Left forelimb (tissue), 1 donor: ENCODE data around the gene KRT2.

Experiments used
- DNase-seq: peaks from one replicate; pipeline ENCODE4 v3.0.0-alpha.2; 2018; ENCODE audit warnings: low spot score

Gene KRT2

GRCh38 chr12:52651726-52652261 lies at the start of gene KRT2:
TSS of gene KRT2 (minus strand) at chr12:52652211. CDS start at chr12:52652142, 69 bp downstream.
- no peak for DNase-seq

GRCh38 chr12:52701281-52701680 lies 49.3 kb upstream of the KRT2 start:
- DNase-seq = no peak

- no peak for DNase-seq
These were observed 47.9 kb upstream of the KRT2 start for GRCh38 chr12:52699960-52700359.

- DNase-seq = no peak
These were observed 47.4 kb upstream of the KRT2 start for GRCh38 chr12:52699373-52699772.

- no peak for DNase-seq
These were observed 46.8 kb upstream of the KRT2 start for GRCh38 chr12:52698651-52699340.

GRCh38 chr12:52697058-52697582 lies 45.1 kb upstream of the KRT2 start:
- DNase-seq = no peak

GRCh38 chr12:52696588-52696987 lies 44.6 kb upstream of the KRT2 start:
- no peak for DNase-seq

GRCh38 chr12:52695039-52695438 lies 43.0 kb upstream of the KRT2 start:
- DNase-seq = no peak

GRCh38 chr12:52694151-52694550 lies 42.1 kb upstream of the KRT2 start:
- no peak for DNase-seq

- DNase-seq = no peak
These were observed 41.2 kb upstream of the KRT2 start for GRCh38 chr12:52693261-52693660.

GRCh38 chr12:52692254-52692653 lies 40.2 kb upstream of the KRT2 start:
- DNase-seq = no peak

GRCh38 chr12:52691841-52692150 lies 39.8 kb upstream of the KRT2 start:
- DNase-seq = no peak

GRCh38 chr12:52691076-52691840 lies 39.2 kb upstream of the KRT2 start:
- DNase-seq = no peak

- DNase-seq = no peak
These were observed 38.5 kb upstream of the KRT2 start for GRCh38 chr12:52690351-52691075.

- DNase-seq = no peak
These were observed 37.9 kb upstream of the KRT2 start for GRCh38 chr12:52689936-52690335.

- DNase-seq = no peak
These were observed 37.2 kb upstream of the KRT2 start for GRCh38 chr12:52689239-52689638.

GRCh38 chr12:52688481-52688880 lies 36.5 kb upstream of the KRT2 start:
- DNase-seq = no peak

- no peak for DNase-seq
These were observed 35.7 kb upstream of the KRT2 start for GRCh38 chr12:52687497-52688385.

- DNase-seq = no peak
These were observed 34.9 kb upstream of the KRT2 start for GRCh38 chr12:52686756-52687487.

- DNase-seq = no peak
These were observed 34.1 kb upstream of the KRT2 start for GRCh38 chr12:52686063-52686462.

GRCh38 chr12:52685406-52685890 lies 33.4 kb upstream of the KRT2 start:
- DNase-seq = no peak
